ENCODE results near the gene RSPH6A.

GRCh38 chr19:45862564-45863334, 47.6 kb upstream of the RSPH6A start, which contains the start of gene SYMPK:
- TF ChIP-seq TAF1 (IDR thresholded peaks at IDR 0.05; ENCODE audit: borderline replicate concordance, low read depth, low read length) (peak; percentile 69), CTCF (IDR thresholded peaks at IDR 0.05) (no peak)
